BLaER1 treated with 17β-estradiol and CSF1 and Interleukin-3, amounts not matched to agents 10 nM and 100 nM (cell line): ENCODE data around the gene MRPS25.
A peak's percentile ranks its signal among the peaks of the same experiment; 100 is the strongest.

Experiments used
- H3K27ac ChIP-seq, 11 experiments: shearing (Covaris generic); formaldehyde crosslinking; 2 replicates each; pipeline ENCODE4 v1.8.1; 2022
- H3K27me3 ChIP-seq, 11 experiments: shearing (Covaris generic); formaldehyde crosslinking; 2 replicates each; pipeline ENCODE4 v1.8.1; 2022
- H3K36me3 ChIP-seq, 11 experiments: shearing (Covaris generic); formaldehyde crosslinking; 2 replicates each; pipeline ENCODE4 v1.8.1; 2022
- H3K4me1 ChIP-seq, 10 experiments: shearing (Covaris generic); formaldehyde crosslinking; 2 replicates each; pipeline ENCODE4 v1.8.1; 2022
- H3K4me2 ChIP-seq, 11 experiments: shearing (Covaris generic); formaldehyde crosslinking; 2 replicates each; pipeline ENCODE4 v1.8.1; 2022
- H3K4me3 ChIP-seq, 10 experiments: shearing (Covaris generic); formaldehyde crosslinking; 2 replicates each; pipeline ENCODE4 v1.8.1; 2022
- H3K9ac ChIP-seq, 11 experiments: shearing (Covaris generic); formaldehyde crosslinking; 2 replicates each; pipeline ENCODE4 v1.8.1; 2022
- H3K9me3 ChIP-seq, 11 experiments: shearing (Covaris generic); formaldehyde crosslinking; replicated peaks in 1 of 11; 2 replicates each; pipeline ENCODE4 v1.8.1; 2022
- H4K20me1 ChIP-seq, 11 experiments: shearing (Covaris generic); formaldehyde crosslinking; 2 replicates each; pipeline ENCODE4 v1.8.1; 2022
- Cebpa-rat ChIP-seq, 11 experiments: shearing (Covaris generic); IDR thresholded peaks; 2 replicates each; pipeline ENCODE4 v1.8.1; 2022

Gene MRPS25

DNA sequence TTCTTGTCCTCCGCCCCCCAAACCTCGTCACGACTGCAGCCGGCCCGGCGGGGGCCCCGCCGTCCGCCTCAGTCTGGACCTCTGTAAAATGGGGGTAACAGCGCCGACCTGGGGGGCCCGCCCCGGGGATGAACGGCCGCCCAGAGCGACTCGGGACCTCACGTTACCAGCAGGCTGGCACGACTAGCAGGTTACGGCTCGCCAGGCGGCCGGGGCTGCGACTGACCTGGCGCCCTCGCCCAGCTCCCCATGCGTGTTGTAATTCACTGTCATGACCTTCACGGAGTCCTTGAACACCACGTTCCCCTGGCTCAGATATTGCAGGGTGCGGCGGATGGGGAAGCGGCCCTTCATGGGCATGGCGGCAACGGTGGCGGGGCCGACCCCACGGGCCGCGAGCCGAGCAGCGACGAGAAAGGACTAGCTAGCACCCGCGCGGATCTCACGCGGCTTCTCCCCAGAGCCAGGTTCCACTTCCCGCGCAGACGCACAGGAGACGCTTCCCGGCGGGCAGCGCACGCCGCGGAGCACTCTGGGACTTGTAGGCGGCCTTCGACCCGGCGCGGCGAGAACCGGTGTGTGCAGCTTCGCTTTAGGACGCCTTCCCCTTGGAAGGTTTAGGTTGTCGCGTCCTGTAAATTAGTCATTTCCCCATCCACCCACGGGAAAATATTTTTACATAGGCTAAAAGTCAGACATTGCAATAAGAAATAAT lies at the start of gene MRPS25:
Gene MRPS25, minus strand, starts transcription at position 481 of the 715 bp plus-strand sequence. Its CDS starts 121 bp downstream, at position 360.
- H3K4me1 ChIP-seq, result peaks cover 17 to 23% (median 19%) of the 10 kb centered on the region in 10 experiments
- H3K36me3 ChIP-seq, result peaks cover 4 to 28% (median 17%) of the 10 kb centered on the region in 11 experiments; a peak in 19 of 22 replicates
- H3K9me3 ChIP-seq, result no peaks in the 10 kb centered on the region
- peaks cover 9 to 28% (median 24%) of the 10 kb centered on the region in 11 experiments; a peak in 18 of 22 replicates for H4K20me1 ChIP-seq
- no peak for TF ChIP-seq Cebpa-rat (IDR thresholded peaks at IDR 0.05)
- H3K9ac ChIP-seq, result peak within 1 kb of the TSS; percentile 93 to 100 (median 97)
- peak within 1 kb of the TSS; percentile 86 to 100 (median 96) for H3K4me2 ChIP-seq
- peak within 1 kb of the TSS; percentile 84 to 99 (median 92) for H3K4me3 ChIP-seq
- peak within 1 kb of the TSS; percentile 84 to 99 (median 95) for H3K27ac ChIP-seq
- no peaks in the 10 kb centered on the region for H3K27me3 ChIP-seq

DNA sequence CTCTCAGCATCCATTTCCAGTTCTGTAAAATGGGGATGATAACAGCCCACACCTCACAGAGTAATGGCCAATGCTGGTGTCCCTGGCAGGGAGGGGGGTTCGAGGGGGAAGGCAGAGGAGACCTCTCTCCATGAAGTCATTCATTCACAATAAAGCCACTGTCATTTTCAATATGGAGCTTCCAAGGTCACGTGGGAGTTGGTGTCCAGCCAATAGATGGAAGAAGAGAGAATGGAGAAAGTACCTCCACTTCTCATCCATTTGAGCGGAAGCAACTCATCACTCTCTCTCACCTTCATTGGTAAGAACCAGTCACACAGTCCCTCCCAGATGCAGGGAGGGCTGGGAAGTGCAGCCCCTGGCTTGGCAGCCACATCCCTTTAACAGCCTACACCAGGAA lies 48.8 kb upstream of the MRPS25 start:
- H3K27ac ChIP-seq, result no peak overlapping the region
- H3K4me2 ChIP-seq, result no peak overlapping the region

DNA sequence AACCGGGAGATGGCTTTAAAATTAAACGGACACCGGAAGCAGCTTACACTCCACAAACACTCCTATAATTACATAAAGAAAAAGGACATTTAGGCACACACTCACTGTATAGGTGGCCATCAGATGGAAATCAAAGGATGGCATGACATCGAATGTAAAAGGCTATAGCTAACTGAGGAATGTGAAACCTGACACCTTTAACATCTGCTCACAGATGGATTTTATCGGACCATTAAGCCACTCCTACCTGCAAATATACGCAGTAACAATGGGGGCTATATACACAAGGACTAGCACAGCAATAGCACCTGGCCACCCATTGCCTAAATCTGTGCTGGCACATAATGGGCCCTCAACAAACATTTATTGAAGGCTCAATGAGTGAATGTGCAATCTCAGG lies 48.4 kb upstream of the MRPS25 start:
- H3K27ac ChIP-seq, result no peak overlapping the region
- H3K36me3 ChIP-seq, result no peaks in the 10 kb centered on the region
- no peak overlapping the region for H3K9ac ChIP-seq
- H3K4me2 ChIP-seq, result no peak overlapping the region
- H3K4me1 ChIP-seq, result no peaks in the 10 kb centered on the region
- H3K27me3 ChIP-seq, result no peaks in the 10 kb centered on the region
- no peaks in the 10 kb centered on the region for H4K20me1 ChIP-seq
- no peak overlapping the region for H3K4me3 ChIP-seq
- H3K9me3 ChIP-seq, result peaks cover 0 to 6% (median 0%) of the 10 kb centered on the region in 11 experiments; a peak in 1 of 22 replicates
- TF ChIP-seq Cebpa-rat (IDR thresholded peaks at IDR 0.05), result no peak

More for the DNA sequence above, 48.8 kb upstream of the MRPS25 start:
- no peak for TF ChIP-seq Cebpa-rat (IDR thresholded peaks at IDR 0.05)
- Histone ChIP-seq H3K4me1 (no peaks in the 10 kb centered on the region), H3K36me3 (no peaks in the 10 kb centered on the region), H4K20me1 (no peaks in the 10 kb centered on the region), H3K9ac (no peak overlapping the region), H3K9me3 (peaks cover 0 to 6% (median 0%) of the 10 kb centered on the region in 11 experiments; a peak in 1 of 22 replicates), H3K4me3 (no peak overlapping the region), H3K27me3 (peaks cover 0 to 3% (median 0%) of the 10 kb centered on the region in 11 experiments; a peak in 1 of 22 replicates)

DNA sequence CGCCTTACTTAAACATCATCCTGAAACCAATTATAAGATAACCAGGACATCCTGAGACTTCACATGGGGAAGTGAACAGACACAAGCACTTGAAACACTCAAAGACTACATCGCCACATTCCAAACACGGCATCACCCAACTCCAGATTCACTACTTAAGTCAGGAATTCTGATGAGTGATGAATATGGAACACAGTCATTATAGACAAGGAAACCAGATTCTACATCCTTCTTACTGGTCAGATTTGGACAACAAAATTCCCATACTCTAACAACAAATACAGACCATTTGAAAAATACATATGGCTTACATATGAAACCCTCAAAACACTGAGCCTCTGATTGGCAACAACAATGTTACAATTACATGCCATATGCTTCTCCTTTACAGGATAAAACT lies 46.9 kb upstream of the MRPS25 start:
- Histone ChIP-seq H3K4me2 (no peak overlapping the region), H3K27me3 (no peaks in the 10 kb centered on the region), H3K36me3 (no peaks in the 10 kb centered on the region), H3K4me3 (no peak overlapping the region), H3K4me1 (peaks cover 0 to 5% (median 0%) of the 10 kb centered on the region in 10 experiments; a peak in 2 of 20 replicates), H4K20me1 (no peaks in the 10 kb centered on the region), H3K9me3 (peaks cover 0 to 6% (median 0%) of the 10 kb centered on the region in 11 experiments; a peak in 1 of 22 replicates), H3K27ac (no peak overlapping the region), H3K9ac (no peak overlapping the region)
- TF ChIP-seq Cebpa-rat (IDR thresholded peaks at IDR 0.05), result no peak

DNA sequence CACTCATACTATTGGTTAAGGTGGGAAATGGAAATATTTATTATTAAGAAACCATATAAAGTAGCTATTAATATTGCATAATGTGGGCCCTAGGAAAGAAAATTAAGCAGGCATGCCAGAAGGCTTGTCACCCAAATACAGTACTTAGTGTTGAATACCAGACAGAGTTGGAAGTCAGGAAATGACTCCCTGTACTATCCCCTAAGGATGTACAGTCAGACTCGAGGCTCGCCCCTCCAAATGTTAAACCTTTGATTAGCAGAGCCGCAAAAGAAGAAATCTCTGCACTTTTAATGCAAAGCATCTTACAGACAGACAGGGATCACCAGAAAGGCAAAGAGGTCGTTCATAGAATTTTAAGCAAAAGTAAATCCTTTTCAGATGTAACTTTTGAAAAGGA lies 45.1 kb upstream of the MRPS25 start:
- Histone ChIP-seq H3K27me3 (no peaks in the 10 kb centered on the region), H3K9ac (no peak overlapping the region), H3K9me3 (no peaks in the 10 kb centered on the region), H3K36me3 (no peaks in the 10 kb centered on the region), H4K20me1 (no peaks in the 10 kb centered on the region), H3K4me3 (no peak overlapping the region), H3K4me1 (peaks cover 0 to 6% (median 0%) of the 10 kb centered on the region in 10 experiments; a peak in 2 of 20 replicates), H3K4me2 (no peak overlapping the region), H3K27ac (no peak overlapping the region)
- no peak for TF ChIP-seq Cebpa-rat (IDR thresholded peaks at IDR 0.05)

DNA sequence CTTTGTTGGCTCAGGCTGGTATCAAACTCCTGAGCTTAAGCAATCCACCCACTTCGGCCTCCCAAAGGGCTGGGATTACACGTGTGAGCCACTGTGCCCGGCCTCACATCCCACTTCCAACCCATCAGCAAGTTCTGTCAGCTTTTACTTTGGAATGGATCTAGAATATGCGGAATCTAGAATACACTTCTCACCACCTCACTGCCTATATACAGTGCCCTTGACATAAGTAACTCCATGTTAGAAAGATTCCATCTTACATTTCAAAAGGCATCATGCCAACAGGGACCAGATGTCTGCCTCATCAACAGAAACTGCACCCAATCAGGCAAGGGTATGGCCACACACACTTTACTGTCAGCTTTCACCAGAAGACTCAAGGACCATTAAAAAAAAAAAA lies 43.8 kb upstream of the MRPS25 start:
- no peak for TF ChIP-seq Cebpa-rat (IDR thresholded peaks at IDR 0.05)
- no peaks in the 10 kb centered on the region for H3K9me3 ChIP-seq
- H3K27ac ChIP-seq, result no peak overlapping the region
- H3K4me2 ChIP-seq, result no peak overlapping the region
- no peak overlapping the region for H3K4me3 ChIP-seq
- no peaks in the 10 kb centered on the region for H4K20me1 ChIP-seq
- H3K4me1 ChIP-seq, result peaks cover 0 to 6% (median 0%) of the 10 kb centered on the region in 10 experiments; a peak in 2 of 20 replicates
- no peak overlapping the region for H3K9ac ChIP-seq
- no peaks in the 10 kb centered on the region for H3K27me3 ChIP-seq
- no peaks in the 10 kb centered on the region for H3K36me3 ChIP-seq

DNA sequence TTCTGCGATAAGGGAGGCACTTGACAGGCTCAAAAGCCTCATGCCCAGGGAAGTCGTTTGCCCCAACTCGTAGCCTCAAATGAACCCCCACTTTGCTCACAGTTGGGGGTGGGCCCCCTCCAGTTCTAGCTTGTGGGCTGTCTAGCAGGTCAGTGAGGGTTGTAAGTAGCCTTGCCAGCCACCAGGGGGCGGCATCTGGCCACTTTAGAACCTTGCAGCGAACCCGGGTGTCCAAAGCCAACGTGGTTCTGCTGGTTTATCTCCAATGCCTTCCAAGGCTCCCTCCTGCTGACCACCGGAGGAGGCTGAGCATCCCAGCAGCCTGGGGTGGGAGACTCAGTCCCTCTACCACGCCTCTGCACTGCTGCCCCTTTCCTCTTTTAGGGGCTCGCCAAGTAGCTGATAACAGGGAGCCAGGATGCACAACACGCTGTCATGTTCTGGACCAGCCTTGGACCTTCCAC lies 43.0 kb upstream of the MRPS25 start:
- Histone ChIP-seq H3K27me3 (no peaks in the 10 kb centered on the region), H3K4me3 (no peak overlapping the region), H3K4me1 (peaks cover 0 to 6% (median under 1%) of the 10 kb centered on the region in 10 experiments; a peak in 7 of 20 replicates), H3K36me3 (no peaks in the 10 kb centered on the region), H3K9me3 (no peaks in the 10 kb centered on the region), H3K9ac (no peak overlapping the region), H3K4me2 (peak overlapping the region in 4 of 11 experiments; percentile 1 to 48 (median 16); a peak in 1 of 22 replicates), H3K27ac (no peak overlapping the region), H4K20me1 (no peaks in the 10 kb centered on the region)
- no peak for TF ChIP-seq Cebpa-rat (IDR thresholded peaks at IDR 0.05)

- Histone ChIP-seq H3K9me3 (no peaks in the 10 kb centered on the region), H3K4me3 (no peak overlapping the region), H3K9ac (no peak overlapping the region), H3K36me3 (no peaks in the 10 kb centered on the region), H4K20me1 (no peaks in the 10 kb centered on the region), H3K4me2 (no peak overlapping the region), H3K27me3 (no peaks in the 10 kb centered on the region), H3K4me1 (peaks cover 4 to 13% (median 8%) of the 10 kb centered on the region in 10 experiments; a peak in 19 of 20 replicates), H3K27ac (no peak overlapping the region)
- TF ChIP-seq Cebpa-rat (IDR thresholded peaks at IDR 0.05), result no peak
Observed at GRCh38 chr3:15107075-15107947, 42.2 kb upstream of the MRPS25 start.

DNA sequence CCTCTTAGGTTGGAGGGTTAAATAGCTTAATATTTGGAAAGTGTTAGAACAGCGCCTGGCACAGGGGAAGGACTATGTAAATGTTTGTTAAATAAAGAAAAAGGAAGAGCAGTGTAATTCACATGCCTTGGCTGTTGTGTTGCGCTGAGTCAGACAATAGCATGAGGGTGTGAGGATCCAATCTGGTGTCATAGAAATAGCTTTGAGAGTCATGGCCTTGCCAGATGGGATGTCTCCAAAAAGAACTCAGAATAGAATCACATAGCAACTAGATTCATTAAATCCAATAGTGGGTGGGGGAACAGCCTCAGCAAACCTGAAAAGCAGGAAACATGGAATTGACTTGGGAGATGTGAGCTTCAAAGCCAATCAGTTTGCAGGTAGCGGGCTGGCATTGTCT lies 37.7 kb upstream of the MRPS25 start:
- Histone ChIP-seq H3K9ac (no peak overlapping the region), H3K27ac (peak overlapping the region in 1 of 11 experiments; percentile 0; a peak in 1 of 22 replicates), H3K4me2 (peak overlapping the region; percentile 13 to 82 (median 45); a peak in 16 of 22 replicates), H3K27me3 (no peaks in the 10 kb centered on the region), H4K20me1 (peaks cover 0 to 3% (median 0%) of the 10 kb centered on the region in 11 experiments; a peak in 7 of 22 replicates), H3K36me3 (no peaks in the 10 kb centered on the region), H3K4me1 (peaks cover 21 to 36% (median 29%) of the 10 kb centered on the region in 10 experiments), H3K9me3 (no peaks in the 10 kb centered on the region), H3K4me3 (no peak overlapping the region)
- TF ChIP-seq Cebpa-rat (IDR thresholded peaks at IDR 0.05), result no peak
